SK-N-MC (cell line): ENCODE data around the gene CNPY2.
"Not testable (repeated sequence)": the region's sequence is repeated elsewhere in the genome, so short reads cannot be mapped to it uniquely, and the experiment has no call there.

Experiments used
- DNase-seq: peaks from one replicate; pipeline ENCODE4 v3.0.0-alpha.2; 2011; ENCODE audit warnings: low read depth, low spot score
- H3K27ac ChIP-seq: fragments of 200-600 bp; sonication (generic); 2 replicates; pipeline ENCODE4 v1.5.1; 2016; ENCODE audit warnings: mixed run types
- H3K36me3 ChIP-seq: fragments of 200-600 bp; sonication (generic); 2 replicates; pipeline ENCODE4 v1.6.1; 2017; ENCODE audit warnings: antibody characterized with exemption, low read length, mixed read lengths; ENCODE audit not compliant: insufficient read depth
- H3K4me3 ChIP-seq: fragments of 200-600 bp; sonication (generic); 2 replicates; pipeline ENCODE4 v1.5.1; 2016
- H3K9ac ChIP-seq: fragments of 200-600 bp; sonication (generic); 2 replicates; pipeline ENCODE4 v1.8.0; 2017; ENCODE audit warnings: mixed run types, mixed read lengths; ENCODE audit not compliant: insufficient read length
- H3K9me3 ChIP-seq: fragments of 200-600 bp; sonication (generic); 2 replicates; pipeline ENCODE4 v1.6.1; 2017; ENCODE audit warnings: low read depth, mild to moderate bottlenecking, antibody characterized with exemption, low read length, moderate library complexity, mixed read lengths
- EZH2 ChIP-seq: fragments of 200-600 bp; sonication (generic); IDR thresholded peaks from one replicate; pipeline ENCODE4 v1.6.1; 2017; ENCODE audit warnings: antibody characterized with exemption
- FOXP2 ChIP-seq: optimal IDR thresholded peaks from 2 replicates; pipeline ENCODE3; 2011; ENCODE audit warnings: mild to moderate bottlenecking, moderate library complexity; ENCODE audit not compliant: insufficient read depth; ENCODE audit errors: extremely low read length, control extremely low read depth
- POLR2AphosphoS5 ChIP-seq: IDR thresholded peaks from 2 replicates; pipeline ENCODE4 v1.6.1; 2012; ENCODE audit warnings: mild to moderate bottlenecking, low read depth, low read length, borderline replicate concordance

Gene CNPY2

DNA sequence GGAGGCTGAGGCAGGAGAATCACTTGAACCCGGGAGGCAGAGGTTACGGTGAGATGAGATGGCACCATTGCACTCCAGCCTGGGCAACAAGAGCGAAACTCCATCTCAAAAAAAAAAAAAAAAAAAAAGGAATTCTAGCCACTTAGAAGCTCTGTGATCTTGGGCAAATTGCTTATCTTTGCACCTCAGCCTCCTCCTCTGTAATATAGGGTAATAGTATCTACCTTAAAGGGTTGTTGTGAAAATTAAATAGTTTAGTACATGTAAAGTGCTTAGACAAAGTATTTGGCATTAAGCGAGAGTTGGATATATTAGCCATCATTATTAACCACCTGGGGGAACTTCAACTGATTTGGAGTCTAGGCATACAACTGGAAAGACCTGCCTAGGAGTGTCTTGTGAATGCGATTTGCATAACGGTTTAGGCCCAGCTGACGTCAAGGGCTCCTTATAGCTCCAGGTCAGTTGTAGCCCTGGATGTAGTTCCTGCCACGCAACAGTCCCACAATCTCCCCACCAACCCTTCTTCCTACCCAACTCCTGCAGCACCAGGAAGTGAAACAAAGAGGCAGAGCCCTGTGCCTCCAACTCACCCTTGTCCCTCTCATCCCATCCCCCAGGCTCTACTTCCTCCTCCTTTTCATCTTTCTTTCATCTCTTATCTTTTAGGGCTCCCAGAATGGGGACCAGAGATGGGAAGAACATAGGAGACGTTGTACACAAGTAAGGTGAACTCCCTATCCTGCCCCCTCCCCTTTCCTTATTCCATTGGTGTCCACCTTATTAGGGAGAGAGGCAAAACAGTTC, 20.8 kb upstream of the CNPY2 start:
- no peak overlapping the region for H3K27ac ChIP-seq

GRCh38 chr12:56335527-56335926, 19.7 kb upstream of the CNPY2 start:
- not testable (repeated sequence) for H3K9ac ChIP-seq, H3K27ac ChIP-seq, H3K9me3 ChIP-seq, H3K4me3 ChIP-seq, H3K36me3 ChIP-seq, DNase-seq

More for the DNA sequence above, 20.8 kb upstream of the CNPY2 start:
- Histone ChIP-seq H3K9me3 (no peaks in the 10 kb centered on the region), H3K36me3 (no peaks in the 10 kb centered on the region), H3K9ac (no peak overlapping the region), H3K4me3 (no peak overlapping the region)
- TF ChIP-seq POLR2AphosphoS5 (no peak), FOXP2 (no peak), EZH2 (no peak)
- no peak for DNase-seq

DNA sequence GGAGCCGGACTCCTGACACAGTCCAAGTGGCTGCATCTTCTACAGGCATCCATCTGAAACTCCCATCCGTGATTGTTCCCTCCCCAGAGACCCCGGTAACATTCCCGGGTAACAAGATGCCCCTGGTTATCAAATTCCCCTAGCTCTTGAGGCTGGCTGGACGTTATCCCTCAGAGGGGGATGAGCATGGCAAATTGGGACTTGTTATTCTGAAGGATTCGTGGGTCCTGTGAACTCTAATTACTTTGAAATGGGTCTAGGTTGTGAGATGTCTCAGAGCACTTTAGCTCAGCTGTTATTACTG, 18.7 kb upstream of the CNPY2 start:
- no peak for DNase-seq
- Histone ChIP-seq H3K36me3 (no peaks in the 10 kb centered on the region), H3K27ac (peak overlapping the region; percentile 95), H3K4me3 (peak overlapping the region; percentile 88), H3K9me3 (no peaks in the 10 kb centered on the region), H3K9ac (peak overlapping the region; percentile 88)
- TF ChIP-seq FOXP2 (no peak), POLR2AphosphoS5 (no peak), EZH2 (no peak)

GRCh38 chr12:56333679-56334489, 18.1 kb upstream of the CNPY2 start, which contains the start of gene PAN2:
PAN2 (minus strand) TSS chr12:56334000; CDS start chr12:56333094, 906 bp downstream.
- Histone ChIP-seq H3K27ac (peak within 1 kb of the TSS; percentile 95), H3K9ac (peak within 1 kb of the TSS; percentile 88), H3K9me3 (no peaks in the 10 kb centered on the region), H3K4me3 (peak within 1 kb of the TSS; percentile 88), H3K36me3 (no peaks in the 10 kb centered on the region)
- TF ChIP-seq FOXP2, result no peak
- TF ChIP-seq POLR2AphosphoS5, result peak; percentile 84
- DNase-seq, result peak; percentile 92

- Histone ChIP-seq H3K4me3 (peak overlapping the region; percentile 88), H3K9ac (peak overlapping the region; percentile 82), H3K9me3 (no peaks in the 10 kb centered on the region), H3K27ac (peak overlapping the region; percentile 95), H3K36me3 (no peaks in the 10 kb centered on the region)
- TF ChIP-seq POLR2AphosphoS5, result no peak
- TF ChIP-seq FOXP2, result no peak
- TF ChIP-seq EZH2, result no peak
- no peak for DNase-seq
These were observed 17.4 kb upstream of the CNPY2 start for GRCh38 chr12:56333197-56333678.

GRCh38 chr12:56332512-56333196, 16.9 kb upstream of the CNPY2 start:
- Histone ChIP-seq H3K9ac (no peak overlapping the region), H3K27ac (no peak overlapping the region), H3K9me3 (no peaks in the 10 kb centered on the region), H3K4me3 (peak overlapping the region; percentile 88), H3K36me3 (no peaks in the 10 kb centered on the region)
- no peak for DNase-seq
- no peak for TF ChIP-seq POLR2AphosphoS5
- TF ChIP-seq FOXP2, result no peak
- no peak for TF ChIP-seq EZH2

DNA sequence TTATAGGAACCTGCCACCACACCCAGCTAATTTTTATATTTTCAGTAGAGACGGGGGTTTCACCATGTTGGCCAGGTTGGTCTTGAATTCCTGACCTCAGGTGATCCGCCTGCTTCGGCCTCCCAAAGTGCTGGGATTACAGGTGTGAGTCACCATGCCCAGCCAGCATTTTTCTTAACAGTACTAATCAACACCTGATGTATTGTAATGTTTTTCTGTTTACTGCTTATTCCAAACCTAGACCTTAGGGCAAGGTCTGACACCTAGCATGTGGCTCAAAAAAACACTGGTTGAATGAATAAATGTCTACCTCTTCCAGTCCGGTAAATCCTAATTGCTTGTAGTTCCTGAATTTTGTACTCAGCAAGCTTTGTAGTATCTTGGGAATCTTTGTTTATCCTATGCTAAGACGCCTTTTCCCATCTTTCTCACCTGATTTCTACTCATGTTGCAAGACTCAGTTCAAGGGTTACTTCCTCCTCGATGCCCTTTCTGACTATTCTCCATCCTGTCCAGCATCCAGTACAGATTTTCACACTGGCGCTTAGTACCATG, 15.2 kb upstream of the CNPY2 start:
- Histone ChIP-seq H3K4me3 (no peak overlapping the region), H3K27ac (no peak overlapping the region), H3K36me3 (peaks cover 4% of the 10 kb centered on the region; the same call in 1 of the 2 replicates), H3K9ac (no peak overlapping the region), H3K9me3 (no peaks in the 10 kb centered on the region)
- TF ChIP-seq FOXP2 (no peak), POLR2AphosphoS5 (no peak), EZH2 (no peak)
- no peak for DNase-seq

GRCh38 chr12:56326533-56326932, 10.7 kb upstream of the CNPY2 start:
- no peaks in the 10 kb centered on the region for H3K9me3 ChIP-seq
- DNase-seq, result no peak
- no peak overlapping the region for H3K27ac ChIP-seq
- no peak overlapping the region for H3K9ac ChIP-seq
- H3K4me3 ChIP-seq, result no peak overlapping the region
- TF ChIP-seq POLR2AphosphoS5 (no peak), FOXP2 (no peak), EZH2 (no peak)
- H3K36me3 ChIP-seq, result peaks cover 4% of the 10 kb centered on the region; the same call in 1 of the 2 replicates
